HuH-7.5 (cell line): ENCODE measurements around the gene ANKIB1.
"Not testable (repeated sequence)": the region's sequence is repeated elsewhere in the genome, so short reads cannot be mapped to it uniquely, and the experiment has no call there.

ENCODE experiments used
- DNase-seq: peaks from one replicate; pipeline ENCODE4 v3.0.0; 2011; ENCODE audit warnings: low spot score

Gene ANKIB1

DNA sequence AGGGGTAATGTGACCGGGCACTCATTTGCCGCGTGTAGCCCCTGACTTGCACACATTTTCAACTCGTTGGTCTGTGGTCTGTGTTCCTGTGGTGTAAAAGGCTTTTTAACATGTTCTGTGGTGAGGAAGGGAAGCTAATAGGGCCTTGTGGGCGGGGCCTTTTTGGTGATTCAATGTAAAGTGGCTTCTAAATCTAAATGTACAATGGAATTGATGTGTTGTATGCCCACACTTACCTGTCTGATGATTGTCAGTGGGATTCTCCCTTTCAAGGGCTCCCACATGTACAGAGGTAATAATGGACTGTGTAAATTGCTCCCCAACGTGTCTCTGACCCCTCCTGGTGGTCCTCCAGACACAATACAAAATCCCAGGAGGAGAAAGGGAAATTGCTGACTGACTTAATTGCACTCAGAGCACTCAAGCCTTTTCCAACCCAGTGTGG lies 158.4 kb downstream of the ANKIB1 start:
- no peak for DNase-seq

DNA sequence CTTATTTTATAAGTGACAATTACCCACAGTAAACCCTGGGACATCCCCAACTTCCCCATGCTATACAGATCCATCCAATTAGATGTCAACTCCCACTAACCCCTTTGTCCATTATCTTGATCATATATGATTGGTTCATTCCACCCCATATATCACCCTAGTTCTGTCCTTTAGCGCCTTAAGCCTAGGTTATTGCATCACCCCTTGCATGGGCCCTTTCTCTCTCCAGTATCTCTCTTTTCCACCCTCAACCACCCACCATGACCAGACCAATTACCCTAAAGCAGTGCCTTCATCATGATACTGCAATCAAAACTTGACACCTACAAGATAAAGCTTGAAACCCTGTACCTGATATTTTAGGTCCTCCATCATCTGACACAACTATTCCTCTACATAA lies 163.6 kb downstream of the ANKIB1 start:
- DNase-seq: no peak

DNA sequence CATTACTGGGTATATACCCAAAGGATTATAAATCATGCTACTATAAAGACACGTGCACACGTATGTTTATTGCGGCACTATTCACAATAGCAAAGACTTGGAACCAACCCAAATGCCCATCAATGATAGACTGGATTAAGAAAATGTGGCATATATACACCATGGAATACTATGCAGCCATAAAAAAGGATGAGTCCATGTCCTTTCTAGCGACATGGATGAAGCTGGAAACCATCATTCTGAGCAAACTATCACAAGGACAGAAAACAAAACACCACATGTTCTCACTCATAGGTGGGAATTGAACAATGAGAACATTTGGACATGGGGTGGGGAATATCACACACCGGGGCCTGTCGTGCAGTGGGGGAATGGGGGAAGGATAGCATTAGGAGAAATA lies 164.4 kb downstream of the ANKIB1 start:
- not testable (repeated sequence) for DNase-seq

DNA sequence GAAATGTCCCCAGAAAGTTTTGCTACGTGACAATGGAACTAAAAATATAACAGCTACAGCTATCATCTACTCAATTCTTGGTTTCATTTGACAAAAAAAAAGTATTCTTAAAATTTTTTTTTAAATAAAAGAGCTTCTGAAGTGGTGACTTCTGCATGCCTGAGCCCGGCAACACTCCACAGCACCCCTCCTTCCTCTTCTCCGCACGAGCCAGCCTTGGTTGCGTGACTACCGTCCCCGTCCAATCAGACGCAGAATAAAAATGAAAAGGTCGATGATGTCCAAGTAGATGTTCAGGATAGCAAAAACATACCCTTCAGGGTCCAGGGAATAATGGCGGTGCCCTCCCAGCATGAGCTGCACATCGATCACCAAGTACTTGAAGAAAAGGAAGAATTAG lies 167.0 kb downstream of the ANKIB1 start:
- no peak for DNase-seq

DNA sequence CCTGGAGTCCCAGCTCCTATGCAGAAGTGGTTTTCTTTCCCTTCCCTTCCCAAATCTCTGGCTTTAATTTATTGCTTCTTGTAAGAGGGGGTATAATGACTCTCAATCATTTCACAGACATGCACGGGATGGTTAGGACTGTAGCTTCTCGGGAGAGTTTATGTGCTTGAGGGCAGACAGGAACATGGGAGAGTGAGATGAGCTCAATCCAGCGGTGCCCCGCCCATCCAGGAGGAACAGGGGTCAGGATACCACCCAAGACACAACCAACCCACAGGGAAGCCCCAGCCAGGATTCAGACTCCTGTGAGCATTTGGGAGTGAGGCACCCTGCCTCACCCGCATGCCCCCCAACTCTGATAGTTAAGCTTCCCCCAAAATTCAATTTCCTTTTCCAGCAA lies 167.8 kb downstream of the ANKIB1 start:
- no peak for DNase-seq

DNA sequence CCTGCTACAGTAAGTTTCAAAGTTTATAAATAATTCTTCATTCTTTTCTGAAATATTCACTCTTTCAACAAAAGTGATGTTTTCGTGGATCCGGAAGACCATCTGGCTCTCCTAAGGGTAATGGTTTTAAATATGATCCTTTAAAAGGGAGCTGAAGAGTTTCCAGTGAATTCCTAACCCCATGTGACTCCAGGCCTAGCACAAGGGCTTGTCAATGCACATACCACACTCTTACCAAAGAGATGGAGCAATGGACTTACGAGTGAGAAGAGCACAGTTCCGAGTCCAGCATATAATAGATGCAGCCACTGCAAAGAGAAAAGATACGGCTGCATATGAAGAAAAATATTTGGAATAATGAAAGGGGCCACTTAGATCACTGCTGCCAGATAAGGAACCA lies 169.5 kb downstream of the ANKIB1 start:
- DNase-seq: no peak

DNA sequence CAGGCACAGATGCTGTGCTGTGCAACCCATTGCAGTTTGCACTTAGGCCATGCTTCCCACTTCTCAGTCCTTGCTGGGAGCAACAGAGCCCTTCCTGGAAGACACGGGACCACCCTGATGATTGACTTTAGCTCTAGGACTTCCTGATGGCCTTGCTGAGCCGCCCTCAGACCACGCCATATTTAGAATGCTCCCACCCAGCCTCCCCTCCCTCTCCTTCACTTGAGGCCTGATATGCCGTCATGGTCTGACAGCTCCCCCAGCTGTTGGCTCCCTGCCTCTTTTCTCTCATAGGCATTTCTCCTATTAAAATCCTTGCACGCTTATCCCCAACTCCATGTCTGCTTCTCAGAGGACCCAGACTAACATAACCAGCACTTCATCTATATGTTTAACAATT lies 172.1 kb downstream of the ANKIB1 start:
- no peak for DNase-seq

DNA sequence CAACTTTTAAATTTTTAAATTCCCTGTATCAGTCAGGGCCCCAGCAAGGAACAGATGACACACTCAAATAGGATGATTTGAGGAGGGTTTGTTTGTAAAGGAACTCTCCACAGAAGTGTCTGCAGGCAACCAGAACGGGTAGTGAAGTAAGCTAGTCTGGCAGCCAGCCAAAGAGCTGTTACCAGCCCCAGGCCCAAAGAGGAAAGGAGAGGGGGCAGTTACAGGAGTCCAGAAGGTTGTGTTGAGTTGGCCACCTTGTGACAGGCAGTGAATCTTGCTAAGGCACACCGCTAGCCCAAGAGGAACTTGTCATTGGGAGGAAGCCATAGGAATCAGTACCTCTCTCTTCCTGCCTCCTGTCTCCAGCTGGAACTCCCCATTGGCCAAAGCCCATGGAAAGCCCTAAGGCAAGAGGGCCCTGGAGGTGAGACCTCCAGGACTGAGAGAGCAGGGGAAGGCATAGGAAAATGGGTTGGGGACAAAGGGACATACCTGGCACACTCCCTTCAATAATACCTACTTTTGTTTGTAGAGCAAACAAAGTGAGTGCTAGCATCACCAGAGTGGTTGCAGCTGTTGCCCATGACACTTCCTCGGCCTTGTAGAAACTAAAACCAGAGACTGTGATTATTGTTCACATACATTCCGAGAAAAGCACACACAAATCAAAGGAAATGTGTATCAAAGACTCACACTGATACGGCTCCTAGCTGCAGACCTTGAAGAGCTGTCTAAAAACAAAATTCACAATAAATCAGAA lies 176.1 kb downstream of the ANKIB1 start:
- no peak for DNase-seq

DNA sequence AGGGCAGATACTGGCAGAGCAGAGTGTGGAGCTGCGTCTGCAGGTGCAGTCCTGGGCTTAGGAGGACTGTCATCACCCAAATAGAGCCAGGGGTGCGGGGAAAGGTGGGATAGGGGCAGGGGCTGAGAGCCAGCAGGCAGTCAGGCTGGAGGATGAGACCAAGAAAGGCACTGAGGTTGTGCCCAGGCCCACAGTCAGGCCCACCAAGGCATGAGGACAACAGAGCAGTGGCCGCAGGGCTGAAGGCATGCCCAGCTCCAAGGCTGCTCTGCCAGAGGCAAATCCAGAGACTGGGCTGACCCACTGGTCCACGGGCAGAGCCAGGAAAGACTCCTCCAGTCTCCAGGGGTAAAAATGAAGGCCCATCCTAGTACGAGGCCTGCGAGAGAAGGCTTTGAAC lies 177.2 kb downstream of the ANKIB1 start:
- DNase-seq: no peak

DNA sequence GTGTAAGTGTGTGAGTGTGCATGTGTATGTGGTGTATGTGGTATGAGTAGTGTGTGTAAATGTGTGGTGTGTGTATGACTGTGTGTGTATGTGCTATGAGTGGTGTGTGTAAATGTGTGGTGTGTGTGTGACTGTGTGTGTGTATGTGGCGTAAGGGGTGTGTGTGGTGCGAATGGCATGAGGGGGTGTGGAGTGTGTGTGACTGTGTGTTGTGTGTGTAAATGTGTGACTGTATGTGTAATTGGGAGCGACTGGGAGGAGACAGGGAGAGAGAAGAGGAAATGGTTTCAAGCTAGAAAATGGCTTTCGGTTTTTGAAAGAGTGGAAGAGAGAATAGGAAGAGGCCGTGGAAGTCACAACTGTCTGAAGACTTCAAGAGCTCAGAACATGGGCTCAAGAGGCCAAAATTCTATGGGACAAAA lies 177.9 kb downstream of the ANKIB1 start:
- no peak for DNase-seq

DNA sequence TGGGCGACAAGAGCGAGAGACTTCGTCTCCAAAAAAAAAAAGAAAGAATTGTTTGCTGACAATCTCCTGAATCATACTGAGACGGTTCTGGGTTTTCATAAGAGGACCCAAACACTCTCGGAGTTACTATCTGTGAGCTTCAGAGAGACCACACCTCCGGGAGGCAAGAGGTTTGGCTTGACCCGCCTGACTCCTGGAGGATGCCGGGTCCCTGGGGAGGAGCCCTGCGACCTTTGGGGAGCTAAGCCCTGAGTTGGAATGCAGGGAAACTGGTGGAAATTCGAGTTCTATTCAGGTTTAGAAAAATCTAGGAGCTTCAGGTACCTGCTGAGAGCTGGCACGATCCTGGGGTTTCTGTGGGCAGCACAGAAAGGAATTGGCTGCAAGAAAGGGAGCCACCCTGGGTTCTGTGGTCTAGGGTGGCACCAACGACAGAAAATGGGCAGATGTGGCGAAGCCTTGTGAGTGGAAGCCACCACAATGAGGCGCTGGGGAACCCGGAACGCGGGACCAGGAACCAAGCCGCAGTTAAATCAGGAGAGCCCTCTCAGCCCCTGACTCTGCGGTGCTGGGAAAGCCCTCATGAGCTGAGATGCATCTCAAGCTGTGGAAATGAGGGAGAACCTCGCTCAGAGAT lies 179.7 kb downstream of the ANKIB1 start:
- no peak for DNase-seq

DNA sequence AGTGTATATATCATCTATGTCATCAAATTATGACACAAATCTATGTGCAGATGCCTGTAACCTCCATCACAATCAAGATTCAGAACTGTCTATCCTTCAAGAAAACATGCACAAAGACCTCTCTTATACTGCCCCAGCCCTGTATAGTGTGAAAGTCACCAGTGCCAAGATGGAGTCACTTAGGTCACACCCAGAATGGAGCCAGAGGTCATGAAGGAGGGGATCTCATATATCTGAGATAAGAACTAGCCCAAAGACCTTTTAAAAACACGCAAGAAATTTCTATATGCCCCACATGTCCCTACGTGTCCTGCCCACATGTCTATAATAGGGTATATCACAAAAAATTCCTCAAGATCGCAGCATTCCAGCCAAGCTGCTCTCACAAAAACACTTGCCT lies 181.4 kb downstream of the ANKIB1 start:
- no peak for DNase-seq

DNA sequence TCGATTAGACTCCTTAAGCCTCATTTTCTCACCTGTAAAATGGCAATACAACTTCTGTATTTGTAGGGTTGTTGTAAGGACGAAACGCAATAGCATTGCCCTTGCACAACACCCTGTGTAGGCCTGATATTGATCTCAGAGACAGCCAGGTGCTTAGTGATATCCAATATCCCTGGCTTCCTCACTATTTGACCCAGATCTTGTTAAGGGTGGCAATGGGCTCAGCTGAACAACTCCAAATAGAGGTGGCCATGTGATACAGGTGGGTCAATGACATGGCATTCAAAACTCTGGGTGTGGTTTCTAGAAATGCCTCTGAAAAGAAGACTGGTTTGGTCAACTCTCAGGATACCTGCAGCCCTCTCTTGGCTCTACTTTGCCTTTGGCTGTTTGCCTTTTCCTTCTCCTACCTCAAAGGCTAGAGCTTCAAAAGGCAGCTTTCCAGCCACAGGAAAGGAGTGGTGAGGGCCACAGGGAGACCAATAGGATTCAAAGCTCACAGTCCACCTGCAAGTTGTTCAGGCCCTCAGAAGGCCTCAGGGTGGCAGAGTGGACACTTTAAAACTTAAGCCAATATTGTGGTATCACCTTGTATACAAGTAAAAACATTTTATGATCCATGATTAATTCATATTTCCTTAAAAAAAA lies 186.6 kb downstream of the ANKIB1 start:
- DNase-seq: no peak

DNA sequence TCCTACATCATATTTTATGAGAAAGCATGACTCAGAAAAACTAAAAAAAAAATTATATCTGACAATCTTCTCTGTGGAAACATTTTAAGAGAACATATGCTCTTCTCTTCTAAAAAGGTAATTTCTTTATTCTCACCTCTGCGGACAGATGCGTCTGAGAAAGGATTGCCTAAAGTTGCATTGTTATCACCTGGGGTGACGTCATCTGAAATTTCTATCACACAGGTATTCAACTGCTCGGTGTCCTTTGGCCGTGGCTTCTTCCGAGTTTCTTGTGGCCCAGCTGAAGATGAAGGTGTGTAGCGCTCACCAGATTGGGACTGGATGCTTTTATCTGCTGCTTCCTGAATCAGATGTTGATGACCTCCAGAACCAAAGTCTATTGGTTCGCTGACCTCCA lies 187.2 kb downstream of the ANKIB1 start:
- DNase-seq: no peak

DNA sequence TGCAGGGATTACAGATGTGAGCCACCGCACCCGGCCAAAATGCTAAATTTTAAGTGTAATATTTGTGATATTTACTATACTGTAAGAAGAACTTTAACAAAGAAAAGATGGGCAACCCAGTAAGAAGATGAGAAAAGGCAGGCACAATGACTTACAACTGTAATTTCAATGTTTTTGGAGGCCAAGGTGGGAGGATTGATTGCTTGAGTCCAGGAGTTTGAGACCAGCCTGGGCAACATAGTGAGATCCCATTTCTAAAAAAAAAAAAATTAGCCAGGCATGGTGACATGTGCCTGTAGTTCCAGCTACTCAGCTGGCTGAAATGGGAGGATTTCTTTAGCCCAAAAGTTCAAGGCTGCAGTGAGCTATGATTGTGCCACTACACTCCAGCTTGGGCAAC lies 189.8 kb downstream of the ANKIB1 start:
- DNase-seq: no peak

DNA sequence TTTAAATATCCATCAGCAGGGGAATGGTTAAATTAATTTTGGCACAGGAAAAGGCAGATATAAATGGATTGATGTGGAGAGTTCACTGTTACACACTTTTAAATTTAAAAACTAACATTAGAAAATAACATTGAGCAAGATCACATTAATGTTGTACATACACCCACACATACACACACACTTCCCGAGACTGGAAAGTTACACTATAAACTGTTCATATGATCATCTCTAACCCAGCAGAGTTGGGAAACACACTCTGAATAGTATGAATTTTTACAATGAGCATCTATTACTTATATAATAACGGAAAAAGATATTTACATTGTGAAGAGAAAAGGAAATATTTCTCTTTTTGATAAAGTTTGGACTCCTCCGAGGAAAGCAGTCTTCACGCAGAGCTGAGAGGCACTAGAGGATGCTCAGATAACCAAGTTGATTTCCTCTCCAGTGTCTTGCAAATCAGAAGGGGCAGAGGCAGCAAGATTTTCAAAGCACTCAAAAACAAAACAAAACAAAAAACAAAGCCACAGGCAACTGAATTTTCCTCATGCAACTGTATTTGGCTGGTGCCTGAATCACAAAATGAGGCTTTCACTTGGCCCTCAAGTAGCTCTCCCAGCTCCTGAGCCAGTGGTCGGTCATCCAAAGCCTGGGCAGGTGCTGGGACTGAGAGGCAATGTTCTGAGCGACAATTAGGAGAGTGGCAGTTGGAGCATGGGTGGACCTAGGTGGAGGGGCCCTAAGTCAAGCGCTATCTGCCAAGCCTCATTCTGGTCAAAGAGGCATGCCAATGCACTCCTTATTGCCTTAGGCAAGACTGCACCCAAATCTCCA lies 191.1 kb downstream of the ANKIB1 start:
- DNase-seq: no peak

DNA sequence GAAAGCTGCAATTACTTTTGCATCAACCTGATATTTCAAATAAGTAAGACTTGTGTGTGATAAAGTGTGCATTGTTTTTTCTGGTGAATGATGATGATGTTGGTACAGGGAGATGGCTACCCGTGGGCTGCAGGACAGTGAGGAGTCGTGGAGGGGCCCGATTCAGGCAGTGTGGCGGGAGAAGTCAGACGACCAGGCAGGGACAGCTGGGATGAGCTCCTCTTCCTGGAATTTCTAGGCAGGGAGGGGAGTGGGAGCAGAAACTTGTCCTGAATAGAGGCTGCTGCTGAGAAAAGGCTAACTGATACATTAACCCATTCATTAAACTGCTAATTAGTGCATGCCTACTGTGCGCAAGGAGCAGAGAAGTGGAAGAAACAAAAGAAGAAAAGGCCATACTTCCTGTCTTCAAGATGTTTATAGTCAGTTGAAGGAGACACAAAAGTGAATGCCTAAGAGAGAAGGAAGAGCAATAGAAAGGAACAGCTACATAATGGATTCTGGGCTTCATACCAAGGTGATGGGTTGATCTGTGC lies 192.2 kb downstream of the ANKIB1 start:
- no peak for DNase-seq

DNA sequence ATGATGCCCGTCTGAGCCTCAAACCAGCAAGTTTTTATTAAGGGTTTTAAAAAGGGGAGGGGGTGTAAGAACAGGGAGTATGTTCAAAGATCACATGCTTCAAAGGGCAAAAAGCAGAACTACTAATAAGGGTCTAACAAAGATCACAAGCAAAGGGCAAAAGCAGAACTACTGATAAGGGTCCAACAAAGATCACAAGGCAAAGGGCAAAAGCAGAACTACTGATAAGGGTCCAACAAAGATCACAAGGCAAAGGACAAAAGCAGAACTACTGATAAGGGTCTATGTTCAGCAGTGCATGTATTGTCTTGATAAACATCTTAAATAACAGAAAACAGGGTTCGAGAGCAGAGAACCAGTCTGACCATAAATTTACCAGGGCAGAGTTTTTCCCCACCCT lies 196.9 kb downstream of the ANKIB1 start:
- DNase-seq: not testable (repeated sequence)

DNA sequence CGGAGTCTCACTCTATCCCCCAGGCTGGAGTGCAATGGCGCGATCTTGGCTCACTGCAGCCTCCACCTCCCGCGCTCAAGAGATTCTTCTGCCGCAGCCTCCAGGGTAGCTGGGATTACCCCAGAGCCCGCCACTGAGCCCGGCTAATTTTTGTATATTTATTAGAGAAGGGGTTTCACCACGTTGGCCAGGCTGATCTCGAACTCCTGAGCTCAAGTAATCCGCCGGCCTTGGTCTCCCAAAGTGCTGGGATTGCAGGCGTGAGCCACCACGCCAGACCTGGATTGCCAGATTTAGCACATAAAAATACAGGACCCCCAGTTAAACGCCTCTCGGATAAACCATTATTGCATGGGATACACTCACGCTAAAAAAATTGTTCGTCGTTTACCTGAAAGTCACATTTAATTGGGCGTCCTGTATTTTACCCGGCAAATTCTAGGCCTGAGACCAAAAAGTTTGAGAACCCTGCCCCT lies 201.1 kb downstream of the ANKIB1 start:
- no peak for DNase-seq

DNA sequence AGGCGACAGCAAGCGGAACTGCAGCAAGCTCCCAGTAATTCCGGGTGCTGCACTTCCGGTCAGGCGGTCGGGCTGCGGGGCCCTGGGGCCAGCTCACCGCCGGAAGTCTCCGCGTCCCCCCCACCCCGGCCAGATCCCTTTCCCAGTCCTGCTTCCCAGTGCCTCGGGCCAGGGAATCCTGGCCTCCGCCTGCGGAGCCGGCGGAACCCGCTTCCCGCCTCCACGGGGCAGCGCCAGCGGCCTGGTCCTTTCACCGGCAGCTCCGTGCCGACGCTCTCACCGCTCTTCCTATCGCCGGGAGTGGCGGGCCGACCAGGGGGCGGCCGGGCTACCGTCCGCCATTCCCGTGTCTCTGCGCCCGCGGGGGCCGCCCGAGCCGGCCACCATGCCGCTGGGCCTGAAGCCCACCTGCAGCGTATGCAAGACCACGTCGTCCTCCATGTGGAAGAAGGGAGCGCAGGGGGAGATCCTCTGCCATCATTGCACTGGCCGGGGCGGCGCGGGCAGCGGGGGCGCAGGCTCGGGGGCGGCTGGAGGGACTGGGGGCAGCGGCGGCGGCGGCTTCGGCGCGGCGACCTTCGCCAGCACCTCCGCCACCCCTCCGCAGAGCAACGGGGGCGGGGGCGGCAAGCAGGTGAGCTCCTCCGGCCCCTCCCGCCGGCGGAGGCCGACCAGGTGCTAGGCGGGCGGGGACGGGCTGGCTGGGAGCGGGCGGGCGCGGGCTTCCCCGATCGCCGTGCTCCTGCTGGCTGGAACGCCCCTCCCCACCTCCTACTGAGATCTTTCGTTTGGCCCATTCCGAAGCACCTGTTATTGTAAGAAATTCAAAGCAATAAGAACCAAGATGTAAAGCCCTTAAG lies 201.8 kb downstream of the ANKIB1 start, which contains the start of gene GATAD1:
Gene GATAD1, plus strand, starts transcription at position 138 of the 860 bp plus-strand sequence. Its CDS starts 248 bp downstream, at position 386.
- peak; percentile 80 for DNase-seq

DNA sequence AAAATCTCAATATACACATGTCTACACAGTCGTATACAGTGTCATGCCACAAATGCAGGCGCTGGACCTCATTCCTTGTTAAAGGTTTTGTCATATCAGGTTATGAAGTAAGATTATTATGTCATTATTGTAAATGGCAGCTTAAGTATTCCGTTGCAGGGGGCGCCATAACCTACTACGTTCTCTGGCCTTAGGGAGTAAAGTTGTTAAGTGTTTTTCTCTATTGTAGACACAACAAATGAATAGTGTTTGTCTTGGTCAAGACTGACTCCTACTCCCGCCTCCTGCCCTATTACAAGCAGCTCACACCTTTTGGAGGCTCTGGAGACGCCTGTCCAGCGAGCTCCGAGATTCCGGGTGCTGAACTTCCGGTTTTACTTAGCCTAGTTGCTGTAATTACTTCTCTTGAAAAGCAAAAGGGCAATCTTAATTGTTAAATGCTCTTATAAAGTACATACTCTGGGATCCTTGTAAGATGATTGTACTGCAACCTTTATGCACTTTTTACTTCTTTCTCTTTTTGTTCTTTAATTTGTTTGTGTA lies 202.5 kb downstream of the ANKIB1 start:
- DNase-seq: peak; percentile 28
